Endometrial microvascular endothelial cells (primary cell): ENCODE data around the gene ARHGAP8. TPM values are rescaled to one million over a fixed set of nuclear protein-coding genes. Genes with fewer than 3 reads are reported as not detected.

Experiments
- in situ Hi-C: cut with HindIII; loops from 2 replicates; pipeline ENCODE4 v1.10.0; 2017; ENCODE audit warnings: low sequenced_read_pairs, low pct_unique_long_range_greater_than_20kb; ENCODE audit errors: inconsistent ontology term
- total RNA-seq: library from RNA; depleted of rRNA; stranded (reverse); fragments of >200 nt; gene quantifications from one replicate; pipeline ENCODE4 v1.2.3, GENCODE V29; 2015; ENCODE audit errors: inconsistent ontology term

The ARHGAP8 gene
- total RNA-seq, 1 donor from 2014 or later: not detected

- in situ Hi-C loops: no loop called here
These were observed 28.6 kb upstream of the ARHGAP8 start for GRCh38 chr22:44723801-44724200.

GRCh38 chr22:44724416-44724815 lies 28.0 kb upstream of the ARHGAP8 start:
- in situ Hi-C loops: no loop called here

- in situ Hi-C loops: no loop called here
These were observed 27.5 kb upstream of the ARHGAP8 start for GRCh38 chr22:44724859-44725258.

GRCh38 chr22:44726439-44726838 lies 25.9 kb upstream of the ARHGAP8 start:
- in situ Hi-C loops: no loop called here

GRCh38 chr22:44727148-44727547 lies 25.2 kb upstream of the ARHGAP8 start:
- in situ Hi-C loops: no loop called here

- in situ Hi-C loops: no loop called here
These were observed 24.7 kb upstream of the ARHGAP8 start for GRCh38 chr22:44727709-44728108.

- in situ Hi-C loops: no loop called here
These were observed 23.5 kb upstream of the ARHGAP8 start for GRCh38 chr22:44728761-44729324.

GRCh38 chr22:44729391-44730021 lies 22.9 kb upstream of the ARHGAP8 start:
- in situ Hi-C loops: no loop called here

- in situ Hi-C loops: no loop called here
These were observed 22.4 kb upstream of the ARHGAP8 start for GRCh38 chr22:44730022-44730393.

GRCh38 chr22:44730490-44731356 lies 21.7 kb upstream of the ARHGAP8 start:
- in situ Hi-C loops: no loop called here

- in situ Hi-C loops: no loop called here
These were observed 20.9 kb upstream of the ARHGAP8 start for GRCh38 chr22:44731357-44731970.

- in situ Hi-C loops: no loop called here
These were observed 20.3 kb upstream of the ARHGAP8 start for GRCh38 chr22:44732017-44732561.

- in situ Hi-C loops: no loop called here
These were observed 19.7 kb upstream of the ARHGAP8 start for GRCh38 chr22:44732661-44733060.

GRCh38 chr22:44733426-44734106 lies 18.8 kb upstream of the ARHGAP8 start:
- in situ Hi-C loops: no loop called here

- in situ Hi-C loops: no loop called here
These were observed 18.1 kb upstream of the ARHGAP8 start for GRCh38 chr22:44734278-44734677.

GRCh38 chr22:44734801-44735517 lies 17.4 kb upstream of the ARHGAP8 start:
- in situ Hi-C loops: no loop called here

- in situ Hi-C loops: no loop called here
These were observed 16.6 kb upstream of the ARHGAP8 start for GRCh38 chr22:44735518-44736428.
